ENCODE measurements around the gene MRPL23.

DNA sequence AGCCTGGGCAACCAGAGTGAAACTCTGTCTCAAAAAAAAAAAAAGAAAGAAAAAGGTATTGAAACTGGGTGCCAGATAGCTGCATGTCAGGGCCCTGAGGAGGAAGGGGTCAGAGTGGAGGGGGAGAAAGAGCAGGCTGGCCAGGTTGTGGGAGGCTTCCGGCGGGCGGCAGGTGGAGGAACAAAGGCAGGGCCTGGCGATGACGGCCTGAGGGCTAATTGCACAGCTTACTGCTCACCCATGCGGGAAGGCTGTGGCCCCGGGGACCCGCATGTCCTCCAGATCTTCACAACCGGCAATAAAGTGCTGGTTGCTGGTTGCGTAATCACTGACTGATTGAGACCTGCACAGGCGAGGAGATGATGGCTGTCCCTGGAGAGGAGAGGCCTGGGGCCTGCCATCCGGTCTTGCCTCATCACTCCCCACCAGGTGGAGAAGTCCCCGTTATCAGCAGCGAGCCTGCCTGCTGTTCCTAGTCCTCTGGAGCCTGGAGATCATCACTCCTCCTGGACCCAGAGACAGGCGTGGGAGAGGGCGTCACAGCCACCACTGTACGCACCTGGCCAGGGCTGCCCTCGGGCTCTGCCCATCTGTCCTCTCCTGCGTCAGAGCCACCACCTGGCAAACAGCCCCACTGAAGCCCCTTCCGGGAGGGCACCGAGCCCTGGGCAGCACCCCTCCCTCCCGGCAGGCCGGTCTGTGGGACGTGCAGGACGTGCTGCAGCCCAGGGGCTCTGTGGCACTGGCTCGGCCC is 31.8 kb downstream of the MRPL23 start:
- peak; percentile 33; the same call in 1 of the 2 replicates for TF ChIP-seq CEBPB (IDR thresholded peaks at IDR 0.05)
- no peak for TF ChIP-seq YY1 (IDR thresholded peaks at IDR 0.05; ENCODE audit: low read depth)
- no peak for TF ChIP-seq REST (IDR thresholded peaks at IDR 0.05; ENCODE audit: low read depth)
- TF ChIP-seq, protein P1, sequence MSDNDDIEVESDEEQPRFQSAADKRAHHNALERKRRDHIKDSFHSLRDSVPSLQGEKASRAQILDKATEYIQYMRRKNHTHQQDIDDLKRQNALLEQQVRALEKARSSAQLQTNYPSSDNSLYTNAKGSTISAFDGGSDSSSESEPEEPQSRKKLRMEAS (IDR thresholded peaks at IDR 0.05), result no peak
- TF ChIP-seq EP300 (IDR thresholded peaks at IDR 0.05; ENCODE audit: borderline replicate concordance), result no peak
- TF ChIP-seq FOXM1 (IDR thresholded peaks at IDR 0.05; ENCODE audit: borderline replicate concordance, low read depth), result no peak

Data from Ishikawa (cell line).